ENCODE results near the gene KLHL3.

- TF ChIP-seq CTCF (conservative IDR thresholded peaks at IDR 0.05) (no peak), EZH2 (IDR thresholded peaks at IDR 0.05; ENCODE audit: low read depth) (no peak)
These were observed 46.6 kb downstream of the KLHL3 start for GRCh38 chr5:137689306-137689705.

All from PC-9 (cell line).